Measurements from ENCODE around the gene LRRC28. TPM values are rescaled to one million over a fixed set of nuclear protein-coding genes. Genes with fewer than 3 reads are reported as not detected.

LRRC28 gene
- total RNA-seq, 1 donor from 2014 or later, result 22.9 TPM

GRCh38 chr15:99211926-99212325 is 39.4 kb upstream of the LRRC28 start:
- intact Hi-C loops (cut with micrococcal nuclease), result loop anchor here (2.0 to 5.0 kb wide), 2 partner anchors 40 to 109 kb away; no protein-coding TSS in a partner anchor
- no peaks in the 10 kb centered on the region for H3K9me3 ChIP-seq (replicated peaks)
- TF ChIP-seq CTCF (IDR thresholded peaks at IDR 0.05; ENCODE audit: borderline replicate concordance), result no peak
- H3K4me3 ChIP-seq, result no peak overlapping the region
- H3K36me3 ChIP-seq, result peaks cover 13% of the 10 kb centered on the region
- no peak for DNase-seq
- H3K27ac ChIP-seq (replicated peaks), result peak overlapping the region; percentile 50
- no peaks in the 10 kb centered on the region for H3K27me3 ChIP-seq (ENCODE audit: low read depth)
- peaks cover 23% of the 10 kb centered on the region for H3K4me1 ChIP-seq

DNA sequence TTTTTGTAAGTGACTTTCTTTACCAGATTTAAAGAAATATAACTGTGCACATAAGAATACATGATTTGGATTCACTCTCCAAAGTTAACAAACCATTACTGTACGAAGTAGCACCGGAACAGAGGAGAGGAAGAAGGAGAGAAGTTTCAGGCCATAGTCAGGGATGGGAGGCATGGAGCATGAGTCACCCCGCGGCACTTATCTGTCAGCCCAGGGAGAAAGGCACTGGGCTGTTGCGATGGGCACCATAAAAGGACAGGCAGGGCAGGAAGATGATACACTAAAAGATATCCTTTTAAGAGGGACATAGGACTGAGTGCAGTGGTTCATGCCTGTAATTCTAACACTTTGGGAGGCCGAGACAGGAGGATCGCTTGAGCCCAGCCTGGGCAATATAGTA is 38.9 kb upstream of the LRRC28 start:
- no peak for TF ChIP-seq CTCF (IDR thresholded peaks at IDR 0.05; ENCODE audit: borderline replicate concordance)
- H3K27me3 ChIP-seq (ENCODE audit: low read depth), result no peaks in the 10 kb centered on the region
- peak overlapping the region; percentile 50 for H3K27ac ChIP-seq (replicated peaks)
- H3K9me3 ChIP-seq (replicated peaks), result no peaks in the 10 kb centered on the region
- peaks cover 23% of the 10 kb centered on the region for H3K4me1 ChIP-seq
- H3K4me3 ChIP-seq, result no peak overlapping the region
- peaks cover 18% of the 10 kb centered on the region for H3K36me3 ChIP-seq
- intact Hi-C loops (cut with micrococcal nuclease), result loop anchor here (2.0 to 5.0 kb wide), 2 partner anchors 40 to 110 kb away; no protein-coding TSS in a partner anchor
- no peak for DNase-seq

DNA sequence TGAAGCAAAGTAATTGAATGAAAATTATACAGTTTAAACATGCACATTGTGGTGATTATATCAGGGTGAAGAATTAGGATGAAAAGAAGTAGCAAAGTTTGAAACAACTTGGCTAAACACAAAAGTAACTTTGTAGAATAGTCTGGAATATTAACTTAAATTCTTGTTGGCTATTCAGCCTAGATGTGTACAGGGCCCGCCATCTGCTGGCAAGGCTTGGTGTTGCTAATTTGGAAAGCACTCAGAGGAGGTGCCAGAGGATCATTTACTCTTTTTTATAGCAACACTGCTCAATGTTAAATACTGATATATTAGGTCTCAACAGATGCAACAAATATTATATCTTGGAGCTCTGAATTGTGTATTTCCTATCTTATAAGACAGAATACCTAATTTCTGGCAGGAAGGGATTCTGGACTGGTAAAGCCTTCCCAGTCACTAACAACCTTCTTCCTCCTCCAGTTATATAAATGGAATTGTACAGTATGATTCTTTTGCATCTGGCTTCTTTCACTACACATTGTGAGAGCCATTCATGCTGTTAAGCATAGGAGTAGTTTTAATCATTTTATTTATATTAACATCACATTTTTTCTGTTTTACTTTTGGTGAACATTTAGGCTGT is 38.0 kb upstream of the LRRC28 start:
- peaks cover 27% of the 10 kb centered on the region for H3K36me3 ChIP-seq

DNA sequence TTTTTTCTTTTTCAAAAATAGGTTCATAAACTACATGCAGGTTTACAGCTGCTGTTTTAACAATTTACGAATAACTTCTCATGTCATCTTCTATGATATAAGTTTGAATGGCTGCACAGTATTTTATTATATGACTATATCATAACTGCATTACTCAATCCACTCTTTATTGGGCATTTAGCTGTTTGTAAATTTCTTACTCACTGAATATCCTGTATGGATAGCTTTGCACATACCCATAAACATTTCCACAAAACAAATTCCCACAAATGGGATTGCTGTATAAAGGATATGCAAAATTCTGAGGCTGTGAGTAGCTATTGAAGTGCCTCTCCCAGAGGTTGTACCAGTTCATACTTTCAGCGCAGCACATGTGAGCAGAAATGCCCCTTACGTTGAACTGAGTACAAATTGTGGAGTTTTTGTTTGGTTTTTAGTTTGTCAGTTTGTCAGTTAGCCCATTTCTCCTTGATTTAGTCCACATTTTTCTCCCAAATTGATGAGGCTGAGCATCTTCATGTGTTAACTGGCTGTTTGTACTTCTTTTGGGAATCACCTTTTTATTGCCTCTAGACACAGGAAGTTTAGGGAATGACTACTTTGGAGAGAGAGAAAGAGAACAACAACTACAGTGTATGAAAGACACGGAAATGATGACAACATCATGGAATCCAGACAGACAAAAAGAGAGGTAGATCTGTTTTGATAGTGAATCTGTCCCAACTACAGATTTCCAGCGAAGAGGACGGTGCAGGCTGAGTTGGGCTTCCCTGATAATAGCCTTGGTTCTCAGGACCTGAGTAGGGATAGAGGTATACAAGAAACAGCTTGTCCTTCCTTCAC is 26.7 kb upstream of the LRRC28 start:
- Histone ChIP-seq H3K27ac (replicated peaks) (no peak overlapping the region), H3K27me3 (ENCODE audit: low read depth) (no peaks in the 10 kb centered on the region), H3K4me1 (no peaks in the 10 kb centered on the region), H3K9me3 (replicated peaks) (no peaks in the 10 kb centered on the region), H3K36me3 (peaks cover 87% of the 10 kb centered on the region), H3K4me3 (no peak overlapping the region)
- DNase-seq, result no peak
- TF ChIP-seq CTCF (IDR thresholded peaks at IDR 0.05; ENCODE audit: borderline replicate concordance), result no peak
- intact Hi-C loops (cut with micrococcal nuclease), result no loop called here

More for the DNA sequence above, 38.0 kb upstream of the LRRC28 start:
- TF ChIP-seq CTCF (IDR thresholded peaks at IDR 0.05; ENCODE audit: borderline replicate concordance), result peak; percentile 95
- Histone ChIP-seq H3K4me1 (peaks cover 23% of the 10 kb centered on the region), H3K27me3 (ENCODE audit: low read depth) (no peaks in the 10 kb centered on the region), H3K9me3 (replicated peaks) (no peaks in the 10 kb centered on the region), H3K4me3 (no peak overlapping the region), H3K27ac (replicated peaks) (peak overlapping the region; percentile 50)
- DNase-seq, result peak; percentile 80
- intact Hi-C loops (cut with micrococcal nuclease), result loop anchor here (2.0 to 5.0 kb wide), 2 partner anchors 41 to 110 kb away; no protein-coding TSS in a partner anchor

- no peak for DNase-seq
- peaks cover 71% of the 10 kb centered on the region for H3K36me3 ChIP-seq
- no peak overlapping the region for H3K27ac ChIP-seq (replicated peaks)
- no peaks in the 10 kb centered on the region for H3K9me3 ChIP-seq (replicated peaks)
- intact Hi-C loops (cut with micrococcal nuclease), result no loop called here
- H3K27me3 ChIP-seq (ENCODE audit: low read depth), result no peaks in the 10 kb centered on the region
- H3K4me1 ChIP-seq, result no peaks in the 10 kb centered on the region
- no peak for TF ChIP-seq CTCF (IDR thresholded peaks at IDR 0.05; ENCODE audit: borderline replicate concordance)
- H3K4me3 ChIP-seq, result no peak overlapping the region
Measured at GRCh38 chr15:99226802-99227201, 24.5 kb upstream of the LRRC28 start.

Data from left ventricle myocardium inferior (tissue), 1 donor.